Peyer's patch (tissue), 4 donors: ENCODE measurements around the gene CNPY1. TPM values are rescaled to one million over a fixed set of nuclear protein-coding genes. Genes with fewer than 3 reads are reported as not detected.

ENCODE experiments used
- DNase-seq, 3 donors: peaks; one replicate each; pipeline ENCODE4 v3.0.0-alpha.2; 2017 to 2019
- H3K27ac ChIP-seq, 4 donors: fragments of 200-600 bp; sonication (generic); one replicate each; pipeline ENCODE4 v1.5.1; 2016 to 2019
- H3K27me3 ChIP-seq, 2 donors: fragments of 200-600 bp; sonication (generic); one replicate each; pipeline ENCODE4 v1.5.1; 2019
- H3K36me3 ChIP-seq, 3 donors: fragments of 200-600 bp; sonication (generic); one replicate each; pipeline ENCODE4 v1.5.1; 2016 to 2019
- H3K4me1 ChIP-seq, 4 donors: fragments of 200-600 bp; sonication (generic); one replicate each; pipeline ENCODE4 v1.5.1; 2016 to 2019
- H3K4me3 ChIP-seq, 4 donors: fragments of 200-600 bp; sonication (generic); 1 replicate in 3 of 4; 2 replicates in 1 of 4; pipeline ENCODE4 v1.5.1; 2016 to 2019; ENCODE audit warnings: mild to moderate bottlenecking in 1 of 4
- H3K9me3 ChIP-seq, 4 donors: fragments of 200-600 bp; sonication (generic); one replicate each; pipeline ENCODE4 v1.5.1; 2016 to 2019; ENCODE audit warnings: mild to moderate bottlenecking in 1 of 4
- CTCF ChIP-seq, 6 experiments: fragments of 450-650 bp in 4 of 6; fragments of 200-600 bp in 2 of 6; sonication (generic) in 1 of 6; IDR thresholded peaks; one replicate each; pipeline ENCODE4 v1.5.1; 2017 to 2019; ENCODE audit warnings: antibody characterized with exemption in 6 of 6, mild to moderate bottlenecking in 3 of 6, moderate library complexity in 1 of 6
- POLR2A ChIP-seq, 2 donors: fragments of 450-650 bp; IDR thresholded peaks; one replicate each; pipeline ENCODE4 v1.5.1; 2017; ENCODE audit warnings: antibody characterized with exemption in 2 of 2, mild to moderate bottlenecking in 2 of 2, moderate library complexity in 2 of 2
- total RNA-seq, 4 donors: library from RNA; depleted of rRNA; stranded (reverse); fragments of >200 nt; gene quantifications; one replicate each; pipeline ENCODE4 v1.1.0, GENCODE V29; 2016

CNPY1 gene
- total RNA-seq, 4 donors from 2014 or later = 0.40 TPM; not detected in 3

GRCh38 chr7:155529845-155530244 is 16.5 kb downstream of the CNPY1 start:
- Histone ChIP-seq H3K4me3 (no peak overlapping the region), H3K4me1 (peaks cover 0 to 14% (median 8%) of the 10 kb centered on the region in 4 donors), H3K9me3 (no peaks in the 10 kb centered on the region), H3K36me3 (no peaks in the 10 kb centered on the region), H3K27me3 (peaks cover 0 to 17% of the 10 kb centered on the region in 2 donors), H3K27ac (no peak overlapping the region)
- no peak for TF ChIP-seq POLR2A (IDR thresholded peaks at IDR 0.05)
- no peak for TF ChIP-seq CTCF (IDR thresholded peaks at IDR 0.05)
- no peak for DNase-seq

- H3K4me3 ChIP-seq = no peak overlapping the region
- H3K4me1 ChIP-seq = peaks cover 0 to 14% (median 8%) of the 10 kb centered on the region in 4 donors
- peak in 1 of 3 donors; percentile 18 for DNase-seq
These were observed 17.0 kb downstream of the CNPY1 start for GRCh38 chr7:155529346-155529745.

GRCh38 chr7:155527664-155528063 is 18.7 kb downstream of the CNPY1 start:
- Histone ChIP-seq H3K4me3 (no peak overlapping the region), H3K36me3 (no peaks in the 10 kb centered on the region), H3K27me3 (peaks cover 0 to 7% of the 10 kb centered on the region in 2 donors), H3K4me1 (peaks cover 0 to 2% (median 0%) of the 10 kb centered on the region in 4 donors), H3K27ac (no peak overlapping the region), H3K9me3 (no peaks in the 10 kb centered on the region)
- no peak for TF ChIP-seq POLR2A (IDR thresholded peaks at IDR 0.05)
- no peak for TF ChIP-seq CTCF (IDR thresholded peaks at IDR 0.05)
- DNase-seq = no peak

More at GRCh38 chr7:155529346-155529745, 17.0 kb downstream of the CNPY1 start:
- no peak overlapping the region for H3K27ac ChIP-seq
- no peaks in the 10 kb centered on the region for H3K9me3 ChIP-seq
- H3K36me3 ChIP-seq = no peaks in the 10 kb centered on the region
- TF ChIP-seq POLR2A (IDR thresholded peaks at IDR 0.05) (no peak), CTCF (IDR thresholded peaks at IDR 0.05) (no peak)
- peaks cover 0 to 17% of the 10 kb centered on the region in 2 donors for H3K27me3 ChIP-seq

- Histone ChIP-seq H3K36me3 (no peaks in the 10 kb centered on the region), H3K9me3 (no peaks in the 10 kb centered on the region), H3K4me1 (no peaks in the 10 kb centered on the region), H3K4me3 (no peak overlapping the region), H3K27ac (no peak overlapping the region), H3K27me3 (peaks cover 0 to 1% of the 10 kb centered on the region in 2 donors)
- TF ChIP-seq POLR2A (IDR thresholded peaks at IDR 0.05) = no peak
- TF ChIP-seq CTCF (IDR thresholded peaks at IDR 0.05) = no peak
- peak in 1 of 3 donors; percentile 29 for DNase-seq
These were observed 20.1 kb downstream of the CNPY1 start for GRCh38 chr7:155526225-155526624.

- no peak overlapping the region for H3K4me3 ChIP-seq
- H3K9me3 ChIP-seq = no peaks in the 10 kb centered on the region
- H3K36me3 ChIP-seq = no peaks in the 10 kb centered on the region
- peak in 1 of 3 donors; percentile 32 for DNase-seq
- H3K4me1 ChIP-seq = no peaks in the 10 kb centered on the region
- H3K27ac ChIP-seq = no peak overlapping the region
- TF ChIP-seq POLR2A (IDR thresholded peaks at IDR 0.05) (no peak), CTCF (IDR thresholded peaks at IDR 0.05) (no peak)
- no peaks in the 10 kb centered on the region for H3K27me3 ChIP-seq
These were observed 22.3 kb downstream of the CNPY1 start for GRCh38 chr7:155524018-155524556.
